SK-N-SH treated with all-trans-retinoic acid at 6 μM for 48 hours (cell line): ENCODE measurements around the gene SLC34A3.

Source experiments
- ARNTL ChIP-seq: fragments of 450-650 bp; formaldehyde crosslinking; IDR thresholded peaks from 2 replicates; pipeline ENCODE4 v1.5.0; 2020; ENCODE audit warnings: low read depth, mild to moderate bottlenecking, moderate library complexity, borderline replicate concordance
- BACH2 ChIP-seq: fragments of 250-450 bp; sonication (Bioruptor Pico); IDR thresholded peaks from 2 replicates; pipeline ENCODE4 v1.9.0; 2021; ENCODE audit warnings: mild to moderate bottlenecking, borderline replicate concordance
- ESRRG ChIP-seq: fragments of 250-450 bp; sonication (Bioruptor Pico); IDR thresholded peaks from 2 replicates; pipeline ENCODE4 v1.6.1; 2021; ENCODE audit warnings: mild to moderate bottlenecking
- OSR1 ChIP-seq: fragments of 250-450 bp; sonication (Bioruptor Pico); IDR thresholded peaks from 2 replicates; pipeline ENCODE4 v1.8.0; 2022; ENCODE audit warnings: moderate library complexity, mild to moderate bottlenecking, inconsistent platforms
- RARB ChIP-seq: fragments of 250-450 bp; sonication (Bioruptor Pico); IDR thresholded peaks from 2 replicates; pipeline ENCODE4 v1.8.0; 2021; ENCODE audit warnings: mild to moderate bottlenecking, moderate library complexity
- TCF4 ChIP-seq: fragments of 250-450 bp; sonication (Bioruptor Pico); IDR thresholded peaks from 2 replicates; pipeline ENCODE4 v1.8.0; 2021; ENCODE audit warnings: mild to moderate bottlenecking, moderate library complexity, borderline replicate concordance
- TOX ChIP-seq: fragments of 250-450 bp; sonication (Bioruptor Pico); IDR thresholded peaks from 2 replicates; pipeline ENCODE4 v1.8.0; 2021; ENCODE audit warnings: mild to moderate bottlenecking, moderate library complexity, borderline replicate concordance
- ZNF565 ChIP-seq: fragments of 450-650 bp; formaldehyde crosslinking; conservative IDR thresholded peaks from 2 replicates; pipeline ENCODE4 v1.5.0; 2020; ENCODE audit warnings: low read depth, mild to moderate bottlenecking, moderate library complexity
- ZNF70 ChIP-seq: fragments of 450-650 bp; formaldehyde crosslinking; IDR thresholded peaks from 2 replicates; pipeline ENCODE4 v1.5.0; 2020; ENCODE audit warnings: mild to moderate bottlenecking, moderate library complexity
- ZNF8 ChIP-seq: fragments of 450-650 bp; formaldehyde crosslinking; IDR thresholded peaks from 2 replicates; pipeline ENCODE4 v1.5.0; 2020; ENCODE audit warnings: mild to moderate bottlenecking, moderate library complexity
- TF ChIP-seq, protein P1 (sequence below): fragments of 250-450 bp; sonication (Bioruptor Pico); IDR thresholded peaks from 2 replicates; pipeline ENCODE4 v1.5.1; 2021; ENCODE audit warnings: mild to moderate bottlenecking, moderate library complexity
- TF ChIP-seq, protein P2 (sequence below): fragments of 250-450 bp; sonication (Bioruptor Pico); IDR thresholded peaks from 2 replicates; pipeline ENCODE4 v1.8.0; 2021; ENCODE audit warnings: low read depth, mild to moderate bottlenecking, moderate library complexity, borderline replicate concordance
- TF ChIP-seq, protein P3 (sequence below): fragments of 250-450 bp; sonication (Bioruptor Pico); IDR thresholded peaks from 2 replicates; pipeline ENCODE4 v1.5.0; 2020; ENCODE audit warnings: mild to moderate bottlenecking, moderate library complexity

DNA sequence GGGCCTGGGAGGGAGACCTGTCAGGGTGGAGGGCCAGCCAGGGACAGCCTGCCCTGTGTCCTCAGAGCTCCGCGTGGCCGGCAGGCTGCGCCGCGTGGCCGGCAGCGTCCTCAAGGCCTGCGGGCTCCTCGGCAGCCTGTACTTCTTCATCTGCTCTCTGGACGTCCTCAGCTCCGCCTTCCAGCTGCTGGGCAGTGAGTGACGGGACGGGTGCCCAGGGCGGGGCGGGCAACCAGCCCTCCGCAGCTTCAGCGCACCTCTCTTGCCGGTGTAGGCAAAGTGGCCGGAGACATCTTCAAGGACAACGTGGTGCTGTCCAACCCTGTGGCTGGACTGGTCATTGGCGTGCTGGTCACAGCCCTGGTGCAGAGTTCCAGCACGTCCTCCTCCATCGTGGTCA is 1.8 kb downstream of the SLC34A3 start:
- no peak for TF ChIP-seq RARB (CRISPR knock-in tag)
- no peak for TF ChIP-seq TCF4
- no peak for TF ChIP-seq ZNF8 (CRISPR knock-in tag)
- no peak for TF ChIP-seq ZNF565
- no peak for TF ChIP-seq ESRRG
- TF ChIP-seq TOX (CRISPR knock-in tag) = no peak
- TF ChIP-seq, protein P1, sequence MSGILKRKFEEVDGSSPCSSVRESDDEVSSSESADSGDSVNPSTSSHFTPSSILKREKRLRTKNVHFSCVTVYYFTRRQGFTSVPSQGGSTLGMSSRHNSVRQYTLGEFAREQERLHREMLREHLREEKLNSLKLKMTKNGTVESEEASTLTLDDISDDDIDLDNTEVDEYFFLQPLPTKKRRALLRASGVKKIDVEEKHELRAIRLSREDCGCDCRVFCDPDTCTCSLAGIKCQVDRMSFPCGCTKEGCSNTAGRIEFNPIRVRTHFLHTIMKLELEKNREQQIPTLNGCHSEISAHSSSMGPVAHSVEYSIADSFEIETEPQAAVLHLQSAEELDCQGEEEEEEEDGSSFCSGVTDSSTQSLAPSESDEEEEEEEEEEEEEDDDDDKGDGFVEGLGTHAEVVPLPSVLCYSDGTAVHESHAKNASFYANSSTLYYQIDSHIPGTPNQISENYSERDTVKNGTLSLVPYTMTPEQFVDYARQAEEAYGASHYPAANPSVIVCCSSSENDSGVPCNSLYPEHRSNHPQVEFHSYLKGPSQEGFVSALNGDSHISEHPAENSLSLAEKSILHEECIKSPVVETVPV (CRISPR knock-in tag) = no peak
- TF ChIP-seq, protein P2, sequence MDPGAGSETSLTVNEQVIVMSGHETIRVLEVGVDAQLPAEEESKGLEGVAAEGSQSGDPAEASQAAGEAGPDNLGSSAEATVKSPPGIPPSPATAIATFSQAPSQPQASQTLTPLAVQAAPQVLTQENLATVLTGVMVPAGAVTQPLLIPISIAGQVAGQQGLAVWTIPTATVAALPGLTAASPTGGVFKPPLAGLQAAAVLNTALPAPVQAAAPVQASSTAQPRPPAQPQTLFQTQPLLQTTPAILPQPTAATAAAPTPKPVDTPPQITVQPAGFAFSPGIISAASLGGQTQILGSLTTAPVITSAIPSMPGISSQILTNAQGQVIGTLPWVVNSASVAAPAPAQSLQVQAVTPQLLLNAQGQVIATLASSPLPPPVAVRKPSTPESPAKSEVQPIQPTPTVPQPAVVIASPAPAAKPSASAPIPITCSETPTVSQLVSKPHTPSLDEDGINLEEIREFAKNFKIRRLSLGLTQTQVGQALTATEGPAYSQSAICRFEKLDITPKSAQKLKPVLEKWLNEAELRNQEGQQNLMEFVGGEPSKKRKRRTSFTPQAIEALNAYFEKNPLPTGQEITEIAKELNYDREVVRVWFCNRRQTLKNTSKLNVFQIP = no peak
- TF ChIP-seq ARNTL = no peak
- TF ChIP-seq ZNF70 (CRISPR knock-in tag) = no peak
- TF ChIP-seq, protein P3, sequence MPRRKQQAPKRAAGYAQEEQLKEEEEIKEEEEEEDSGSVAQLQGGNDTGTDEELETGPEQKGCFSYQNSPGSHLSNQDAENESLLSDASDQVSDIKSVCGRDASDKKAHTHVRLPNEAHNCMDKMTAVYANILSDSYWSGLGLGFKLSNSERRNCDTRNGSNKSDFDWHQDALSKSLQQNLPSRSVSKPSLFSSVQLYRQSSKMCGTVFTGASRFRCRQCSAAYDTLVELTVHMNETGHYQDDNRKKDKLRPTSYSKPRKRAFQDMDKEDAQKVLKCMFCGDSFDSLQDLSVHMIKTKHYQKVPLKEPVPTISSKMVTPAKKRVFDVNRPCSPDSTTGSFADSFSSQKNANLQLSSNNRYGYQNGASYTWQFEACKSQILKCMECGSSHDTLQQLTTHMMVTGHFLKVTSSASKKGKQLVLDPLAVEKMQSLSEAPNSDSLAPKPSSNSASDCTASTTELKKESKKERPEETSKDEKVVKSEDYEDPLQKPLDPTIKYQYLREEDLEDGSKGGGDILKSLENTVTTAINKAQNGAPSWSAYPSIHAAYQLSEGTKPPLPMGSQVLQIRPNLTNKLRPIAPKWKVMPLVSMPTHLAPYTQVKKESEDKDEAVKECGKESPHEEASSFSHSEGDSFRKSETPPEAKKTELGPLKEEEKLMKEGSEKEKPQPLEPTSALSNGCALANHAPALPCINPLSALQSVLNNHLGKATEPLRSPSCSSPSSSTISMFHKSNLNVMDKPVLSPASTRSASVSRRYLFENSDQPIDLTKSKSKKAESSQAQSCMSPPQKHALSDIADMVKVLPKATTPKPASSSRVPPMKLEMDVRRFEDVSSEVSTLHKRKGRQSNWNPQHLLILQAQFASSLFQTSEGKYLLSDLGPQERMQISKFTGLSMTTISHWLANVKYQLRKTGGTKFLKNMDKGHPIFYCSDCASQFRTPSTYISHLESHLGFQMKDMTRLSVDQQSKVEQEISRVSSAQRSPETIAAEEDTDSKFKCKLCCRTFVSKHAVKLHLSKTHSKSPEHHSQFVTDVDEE = no peak
- no peak for TF ChIP-seq BACH2 (CRISPR knock-in tag)
- TF ChIP-seq OSR1 (CRISPR knock-in tag) = no peak
